K562 (cell line): Measurements from ENCODE around the gene HLA-DOA. TPM values are rescaled to one million over a fixed set of nuclear protein-coding genes. Genes with fewer than 3 reads are reported as not detected.

Source experiments
- ATAC-seq: fragments of 200-7000 bp; cut with Tn5 transposase; 3 replicates; pipeline ENCODE4 v1.9.1; 2020; ENCODE audit warnings: moderate library complexity
- BruUV-seq: library from RNA; stranded (reverse); fragments of 400-500 nt; replicated peaks from 2 replicates; lab custom pipeline; 2021; lab: Mats Ljungman, UMichigan
- CTCF ChIA-PET: fragments of 300-600 bp; formaldehyde crosslinking; extraction: SDS; loops from one replicate; lab custom pipeline; 2021; ENCODE audit warnings: low intra/inter-chr PET ratio; lab: Yijun Ruan, JAX
- POLR2A ChIA-PET: fragments of 300-600, 350-650 bp; sonication (Branson Sonifier 250); formaldehyde crosslinking; extraction: SDS; loops from one replicate; lab custom pipeline; 2021; ENCODE audit warnings: antibody characterized with exemption, inconsistent platforms; lab: Yijun Ruan, JAX
- DNase-seq, 4 experiments: peaks; one replicate each; pipeline versions ENCODE4 v3.0.0 to v3.0.0-alpha.2; 2011 to 2018; ENCODE audit warnings: low spot score in 3 of 4, mixed read lengths in 3 of 4; ENCODE audit errors: extremely low read depth in 1 of 4
- FAIRE-seq: peaks from 2 replicates; lab custom pipeline; 2011; peaks lifted over from hg19 to GRCh38; lab: Jason Lieb, UNC
- H2AFZ ChIP-seq: 2 replicates; pipeline ENCODE4 v1.6.0; 2011; ENCODE audit warnings: low read depth, low read length, control low read depth, inconsistent platforms
- H3K27ac ChIP-seq: fragments of 200-600 bp; 3 replicates; pipeline ENCODE4 v1.8.0; 2011; ENCODE audit warnings: low read depth, mild to moderate bottlenecking, control low read depth, inconsistent platforms, low read length, moderate library complexity, mixed read lengths; ENCODE audit errors: extremely low read depth
- H3K27me3 ChIP-seq, 2 experiments: fragments of 300-600 bp in 1 of 2; 2 replicates in 1 of 2; 3 replicates in 1 of 2; pipeline versions ENCODE4 v1.6.0 to v1.8.0; 2011; ENCODE audit warnings: inconsistent platforms in 2 of 2, low read length in 2 of 2, mild to moderate bottlenecking in 1 of 2, mixed read lengths in 1 of 2, moderate library complexity in 1 of 2; ENCODE audit not compliant: control insufficient read depth in 2 of 2, insufficient read depth in 2 of 2
- H3K36me3 ChIP-seq: fragments of 300-600 bp; 3 replicates; pipeline ENCODE4 v1.8.0; 2011; ENCODE audit warnings: mild to moderate bottlenecking, low read length, inconsistent platforms; ENCODE audit not compliant: control insufficient read depth, insufficient read depth
- H3K4me1 ChIP-seq, 2 experiments: fragments of 200-600 bp in 1 of 2; replicated peaks in 1 of 2; 2 replicates in 1 of 2; 3 replicates in 1 of 2; pipeline versions ENCODE4 v1.5.1 to v1.8.0; 2011; ENCODE audit warnings: inconsistent platforms in 2 of 2, low read length in 2 of 2, mild to moderate bottlenecking in 1 of 2, mixed read lengths in 1 of 2, moderate library complexity in 1 of 2; ENCODE audit not compliant: control insufficient read depth in 2 of 2, insufficient read depth in 2 of 2
- H3K4me2 ChIP-seq: 2 replicates; pipeline ENCODE4 v1.6.1; 2011; ENCODE audit warnings: low read length, control low read depth, inconsistent platforms, mixed read lengths; ENCODE audit not compliant: insufficient read depth
- H3K4me3 ChIP-seq: fragments of 200-600 bp; sonication (generic), shearing (Covaris generic); 2 replicates; pipeline ENCODE4 v1.5.1; 2016; ENCODE audit warnings: control low read depth, inconsistent platforms
- H3K79me2 ChIP-seq: fragments of 200-600 bp; 3 replicates; pipeline ENCODE4 v1.8.0; 2011; ENCODE audit warnings: low read length, inconsistent platforms; ENCODE audit not compliant: control insufficient read depth, insufficient read depth
- H3K9ac ChIP-seq, 2 experiments: 2 replicates each; pipeline versions ENCODE4 v1.6.0 to v1.6.1; 2011; ENCODE audit warnings: low read depth in 2 of 2, low read length in 2 of 2, control low read depth in 1 of 2, inconsistent platforms in 1 of 2, mild to moderate bottlenecking in 1 of 2, mixed read lengths in 1 of 2; ENCODE audit not compliant: insufficient read depth in 1 of 2
- H3K9me1 ChIP-seq: one replicate; pipeline ENCODE4 v1.6.0; 2011; ENCODE audit warnings: inconsistent platforms, mild to moderate bottlenecking, low read length, moderate library complexity; ENCODE audit not compliant: control insufficient read depth, insufficient read depth
- H3K9me3 ChIP-seq: replicated peaks from 2 replicates; pipeline ENCODE4 v1.5.1; 2011; ENCODE audit warnings: low read depth, low read length, inconsistent platforms; ENCODE audit not compliant: control insufficient read depth, insufficient read depth
- H4K20me1 ChIP-seq: replicated peaks from 2 replicates; pipeline ENCODE4 v1.6.1; 2011; ENCODE audit warnings: low read length, inconsistent platforms, mixed read lengths; ENCODE audit not compliant: control insufficient read depth, insufficient read depth
- ESRRA ChIP-seq: fragments of 450-650 bp; IDR thresholded peaks from 2 replicates; pipeline ENCODE4 v1.6.1; 2014; ENCODE audit warnings: low read depth, mild to moderate bottlenecking, moderate library complexity, borderline replicate concordance
- KLF16 ChIP-seq: IDR thresholded peaks from 2 replicates; pipeline ENCODE4 v1.6.1; 2016; ENCODE audit warnings: antibody characterized with exemption
- WGBS: fragments of 100-300 bp; shearing (Covaris generic); methylation state at CpG from one replicate; pipeline ENCODE4 v1.1.6; 2016; ENCODE audit warnings: low coverage, mixed read lengths; ENCODE audit not compliant: insufficient coverage; ENCODE audit errors: missing lambda C conversion rate; 5-methylcytosine and 5-hydroxymethylcytosine counted together
- in situ Hi-C: fragments of 300-500 bp; cut with MboI; formaldehyde crosslinking; loops from 4 replicates; pipeline ENCODE4 v1.15.0; 2018; ENCODE audit warnings: inconsistent platforms, mixed read lengths
- intact Hi-C: fragments of 100-400 bp; cut with micrococcal nuclease; formaldehyde crosslinking; loops from 2 replicates; pipeline ENCODE4 v1.14.2; 2022
- polyA plus RNA-seq, 8 experiments: library from polyadenylated mRNA; depleted of rRNA in 4 of 8; stranded (reverse) in 5 of 8; unstranded in 3 of 8; fragments of >200 nt; fragmentation: Nextera tagmentation in 2 of 8; fragmentation: Illumina TruSeq in 1 of 8; extraction: Ambion mirVana in 2 of 8; extraction: Trizol in 1 of 8; gene quantifications; 2 replicates each; pipeline versions ENCODE4 v1.2.1 to v1.2.3, GENCODE V29; 2011 to 2014; ENCODE audit warnings: inconsistent platforms in 1 of 8, missing spikeins in 1 of 8
- total RNA-seq, 7 experiments: library from RNA; depleted of rRNA in 6 of 7; stranded (reverse); fragments of >200 nt in 6 of 7; fragmentation: Illumina TruSeq in 2 of 7; extraction: Trizol in 2 of 7; gene quantifications; 2 replicates each; pipeline versions ENCODE4 v1.2.1 to v1.2.3, GENCODE V29; 2011 to 2021; ENCODE audit warnings: low replicate concordance in 1 of 7
- TF ChIP-seq, protein P1 (sequence below): fragments of 200-400 bp; formaldehyde crosslinking; IDR thresholded peaks from 2 replicates; pipeline ENCODE4 v1.6.1; 2017; ENCODE audit warnings: mild to moderate bottlenecking, low read depth, low read length, moderate library complexity

The HLA-DOA gene
- total and polyA plus RNA-seq, 9 of the 15 experiments (the other 6 are each of a cell fraction or from before 2014, with no cell fraction given), result 0.07 TPM; not detected in 8

DNA sequence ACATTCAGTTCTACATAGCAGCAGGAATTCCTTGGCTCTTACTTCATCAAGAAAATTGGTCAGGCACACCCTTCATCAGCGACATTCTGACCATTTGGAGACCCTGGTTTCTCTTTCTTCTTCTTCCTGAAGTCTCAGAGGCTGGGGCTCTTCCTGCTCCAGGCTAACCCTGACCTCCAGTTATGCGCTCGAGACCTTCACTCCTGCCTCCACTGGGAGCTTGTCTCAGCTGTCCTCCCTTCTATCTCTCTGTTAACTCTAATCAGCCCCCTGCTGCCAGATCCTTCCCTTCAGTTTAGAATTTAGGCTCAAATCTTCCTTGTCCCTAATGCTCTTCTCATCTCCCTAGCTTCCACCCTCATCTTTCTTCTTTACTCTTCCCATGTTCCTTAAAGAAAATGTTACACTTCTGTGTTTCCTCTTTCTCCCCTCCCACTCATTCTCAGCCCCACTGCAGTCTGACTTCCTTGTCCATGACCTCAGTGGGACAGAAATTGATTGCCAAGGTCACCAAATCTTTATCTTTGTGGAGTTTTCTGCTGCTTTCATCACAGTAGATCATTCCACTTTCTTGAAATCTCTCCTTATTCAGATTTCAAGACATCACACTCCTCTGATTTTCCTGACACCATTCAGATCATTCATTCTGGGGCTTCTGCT lies 8.4 kb upstream of the HLA-DOA start:
- DNase-seq, result no peak
- TF ChIP-seq ESRRA, result peak; percentile 47; the same call in 1 of the 2 replicates
- TF ChIP-seq, protein P1, sequence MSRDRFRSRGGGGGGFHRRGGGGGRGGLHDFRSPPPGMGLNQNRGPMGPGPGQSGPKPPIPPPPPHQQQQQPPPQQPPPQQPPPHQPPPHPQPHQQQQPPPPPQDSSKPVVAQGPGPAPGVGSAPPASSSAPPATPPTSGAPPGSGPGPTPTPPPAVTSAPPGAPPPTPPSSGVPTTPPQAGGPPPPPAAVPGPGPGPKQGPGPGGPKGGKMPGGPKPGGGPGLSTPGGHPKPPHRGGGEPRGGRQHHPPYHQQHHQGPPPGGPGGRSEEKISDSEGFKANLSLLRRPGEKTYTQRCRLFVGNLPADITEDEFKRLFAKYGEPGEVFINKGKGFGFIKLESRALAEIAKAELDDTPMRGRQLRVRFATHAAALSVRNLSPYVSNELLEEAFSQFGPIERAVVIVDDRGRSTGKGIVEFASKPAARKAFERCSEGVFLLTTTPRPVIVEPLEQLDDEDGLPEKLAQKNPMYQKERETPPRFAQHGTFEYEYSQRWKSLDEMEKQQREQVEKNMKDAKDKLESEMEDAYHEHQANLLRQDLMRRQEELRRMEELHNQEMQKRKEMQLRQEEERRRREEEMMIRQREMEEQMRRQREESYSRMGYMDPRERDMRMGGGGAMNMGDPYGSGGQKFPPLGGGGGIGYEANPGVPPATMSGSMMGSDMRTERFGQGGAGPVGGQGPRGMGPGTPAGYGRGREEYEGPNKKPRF, result no peak
- TF ChIP-seq KLF16, result no peak
- no peaks in the 10 kb centered on the region for H3K79me2 ChIP-seq
- 0% methylated on average over 3 of the region's 3 CpGs for WGBS
- H4K20me1 ChIP-seq, result peaks cover 4% of the 10 kb centered on the region; the same call in 1 of the 2 replicates
- H3K36me3 ChIP-seq, result no peaks in the 10 kb centered on the region
- intact Hi-C loops (loop anchor here (5.0 kb wide), 1 partner anchor 129 kb away; no protein-coding TSS in a partner anchor), in situ Hi-C loops (loop anchor here (5.0 kb wide), 2 partner anchors 69 to 229 kb away; no protein-coding TSS in a partner anchor)
- no peak overlapping the region for H3K9ac ChIP-seq
- H2AFZ ChIP-seq, result no peak overlapping the region
- ChIA-PET POLR2A (interaction anchor here (0.6 to 1.0 kb wide), 3 partner anchors 12 to 1093 kb away, joined by 3 read pairs; no protein-coding TSS in a partner anchor), CTCF (no interaction called here)
- no peaks in the 10 kb centered on the region for H3K4me1 ChIP-seq
- no peak overlapping the region for H3K4me3 ChIP-seq
- H3K9me3 ChIP-seq, result no peaks in the 10 kb centered on the region
- H3K4me2 ChIP-seq, result no peak overlapping the region
- no peaks in the 10 kb centered on the region for H3K9me1 ChIP-seq
- BruUV-seq, result no TSS peak
- no peak for ATAC-seq
- peaks cover 22 to 46% of the 10 kb centered on the region in 2 experiments for H3K27me3 ChIP-seq
- FAIRE-seq, result no peak
- H3K27ac ChIP-seq, result no peak overlapping the region
